Measurements from ENCODE around the gene SYT4.

Gene SYT4

GRCh38 chr18:43271593-43272432, 5.5 kb downstream of the SYT4 start:
- Histone ChIP-seq H4K20me1 (ENCODE audit: control insufficient read depth, insufficient read depth, low read depth, low read length) (no peaks in the 10 kb centered on the region), H3K9me3 (ENCODE audit: control insufficient read depth, insufficient read depth, low read length) (no peaks in the 10 kb centered on the region), H3K79me2 (ENCODE audit: control insufficient read depth, low read length) (no peaks in the 10 kb centered on the region), H3K27ac (ENCODE audit: low read depth, low read length) (no peak overlapping the region), H3K9me2 (replicated peaks; ENCODE audit: control insufficient read depth, low read length) (no peaks in the 10 kb centered on the region), H3K4me1 (ENCODE audit: control insufficient read depth, low read length) (no peaks in the 10 kb centered on the region), H3K36me3 (ENCODE audit: control insufficient read depth, low read length) (no peaks in the 10 kb centered on the region), H3K4me2 (ENCODE audit: low read length) (no peak overlapping the region), H3K4me3 (ENCODE audit: low read length) (no peak overlapping the region), H3K27me3 (ENCODE audit: control insufficient read depth, low read length) (no peaks in the 10 kb centered on the region), H3F3A (ENCODE audit: control insufficient read depth, insufficient read depth) (no peaks in the 10 kb centered on the region)
- TF ChIP-seq EZH2phosphoT487 (IDR thresholded peaks at IDR 0.05; ENCODE audit: borderline replicate concordance, low read length) (no peak), CTCF (IDR thresholded peaks at IDR 0.05; ENCODE audit: low read depth, low read length, poor library complexity, severe bottlenecking) (peak; percentile 49)

GRCh38 chr18:43267818-43268217, 9.5 kb downstream of the SYT4 start:
- no peaks in the 10 kb centered on the region for H4K20me1 ChIP-seq (ENCODE audit: control insufficient read depth, insufficient read depth, low read depth, low read length)
- H3K9me2 ChIP-seq (replicated peaks; ENCODE audit: control insufficient read depth, low read length) = no peaks in the 10 kb centered on the region
- no peaks in the 10 kb centered on the region for H3K9me3 ChIP-seq (ENCODE audit: control insufficient read depth, insufficient read depth, low read length)
- no peaks in the 10 kb centered on the region for H3K36me3 ChIP-seq (ENCODE audit: control insufficient read depth, low read length)
- no peaks in the 10 kb centered on the region for H3K4me1 ChIP-seq (ENCODE audit: control insufficient read depth, low read length)
- no peak for TF ChIP-seq EZH2phosphoT487 (IDR thresholded peaks at IDR 0.05; ENCODE audit: borderline replicate concordance, low read length)
- no peak for TF ChIP-seq CTCF (IDR thresholded peaks at IDR 0.05; ENCODE audit: low read depth, low read length, poor library complexity, severe bottlenecking)
- H3K4me2 ChIP-seq (ENCODE audit: low read length) = no peak overlapping the region
- H3K79me2 ChIP-seq (ENCODE audit: control insufficient read depth, low read length) = no peaks in the 10 kb centered on the region
- H3K27me3 ChIP-seq (ENCODE audit: control insufficient read depth, low read length) = no peaks in the 10 kb centered on the region
- H3F3A ChIP-seq (ENCODE audit: control insufficient read depth, insufficient read depth) = no peaks in the 10 kb centered on the region
- H3K4me3 ChIP-seq (ENCODE audit: low read length) = no peak overlapping the region
- no peak overlapping the region for H3K27ac ChIP-seq (ENCODE audit: low read depth, low read length)

- Histone ChIP-seq H3F3A (ENCODE audit: control insufficient read depth, insufficient read depth) (no peaks in the 10 kb centered on the region), H3K4me2 (ENCODE audit: low read length) (no peak overlapping the region), H3K36me3 (ENCODE audit: control insufficient read depth, low read length) (no peaks in the 10 kb centered on the region), H3K27ac (ENCODE audit: low read depth, low read length) (no peak overlapping the region), H3K4me1 (ENCODE audit: control insufficient read depth, low read length) (no peaks in the 10 kb centered on the region), H3K27me3 (ENCODE audit: control insufficient read depth, low read length) (no peaks in the 10 kb centered on the region), H4K20me1 (ENCODE audit: control insufficient read depth, insufficient read depth, low read depth, low read length) (no peaks in the 10 kb centered on the region), H3K9me3 (ENCODE audit: control insufficient read depth, insufficient read depth, low read length) (no peaks in the 10 kb centered on the region), H3K79me2 (ENCODE audit: control insufficient read depth, low read length) (no peaks in the 10 kb centered on the region), H3K4me3 (ENCODE audit: low read length) (no peak overlapping the region), H3K9me2 (replicated peaks; ENCODE audit: control insufficient read depth, low read length) (no peaks in the 10 kb centered on the region)
- TF ChIP-seq EZH2phosphoT487 (IDR thresholded peaks at IDR 0.05; ENCODE audit: borderline replicate concordance, low read length) (no peak), CTCF (IDR thresholded peaks at IDR 0.05; ENCODE audit: low read depth, low read length, poor library complexity, severe bottlenecking) (no peak)
These were observed 11.8 kb downstream of the SYT4 start for GRCh38 chr18:43265465-43265864.
